Esophagus mucosa (tissue), 1 donor: Measurements from ENCODE around the gene EFNA5. TPM values are rescaled to one million over a fixed set of nuclear protein-coding genes. Genes with fewer than 3 reads are reported as not detected.

Experiments used
- ATAC-seq: fragments of 200-7000 bp; cut with Tn5 transposase; one replicate; pipeline ENCODE4 v1.9.1; 2020
- total RNA-seq: library from RNA; stranded (reverse); gene quantifications from one replicate; pipeline ENCODE4 v1.2.4, GENCODE V29; 2023
- donor health status: DM: yes; HTN: yes; CAD: no.

The EFNA5 gene
- total RNA-seq, 1 donor from 2014 or later: 29.7 TPM

DNA sequence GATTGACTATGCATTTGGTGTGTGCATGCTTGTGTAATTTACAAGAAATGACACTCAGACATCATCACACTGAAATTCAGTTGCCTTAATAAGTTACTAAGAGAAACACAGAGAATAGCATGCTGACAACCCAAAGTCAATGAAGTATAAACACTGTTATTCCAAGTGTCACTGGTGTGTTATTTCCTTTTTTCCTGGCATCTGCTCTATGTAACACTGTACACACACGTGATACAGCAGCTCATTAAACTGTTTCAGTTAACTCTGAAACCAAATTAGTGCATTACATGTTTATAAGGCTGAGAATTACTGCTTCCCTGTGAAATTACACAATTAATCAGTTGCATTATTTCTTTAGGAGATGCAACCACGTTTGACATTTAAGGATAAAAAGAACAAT is 252.7 kb downstream of the EFNA5 start:
- no peak for ATAC-seq

- peak; percentile 18 for ATAC-seq
These were observed 255.0 kb downstream of the EFNA5 start for GRCh38 chr5:107415762-107416161.

GRCh38 chr5:107414802-107415201 is 255.9 kb downstream of the EFNA5 start:
- ATAC-seq: no peak

DNA sequence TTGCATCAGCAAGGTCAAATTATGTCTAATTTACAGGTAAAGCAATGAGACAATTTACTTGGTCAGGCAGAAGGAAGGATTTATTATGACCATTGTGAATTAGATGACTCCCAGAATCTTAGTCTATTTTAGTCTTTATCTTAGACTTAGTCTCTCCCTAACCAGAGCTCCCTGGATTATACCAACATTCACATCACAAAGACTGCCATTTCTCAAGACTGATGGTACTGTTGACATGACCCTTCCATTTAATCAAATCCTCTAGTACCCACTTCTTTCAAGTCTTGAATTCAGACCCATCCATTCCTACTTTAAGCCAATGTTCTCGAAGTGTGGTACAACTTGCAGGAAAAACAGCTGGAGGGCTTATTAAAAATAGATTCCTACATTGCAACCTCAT is 257.0 kb downstream of the EFNA5 start:
- ATAC-seq: no peak

DNA sequence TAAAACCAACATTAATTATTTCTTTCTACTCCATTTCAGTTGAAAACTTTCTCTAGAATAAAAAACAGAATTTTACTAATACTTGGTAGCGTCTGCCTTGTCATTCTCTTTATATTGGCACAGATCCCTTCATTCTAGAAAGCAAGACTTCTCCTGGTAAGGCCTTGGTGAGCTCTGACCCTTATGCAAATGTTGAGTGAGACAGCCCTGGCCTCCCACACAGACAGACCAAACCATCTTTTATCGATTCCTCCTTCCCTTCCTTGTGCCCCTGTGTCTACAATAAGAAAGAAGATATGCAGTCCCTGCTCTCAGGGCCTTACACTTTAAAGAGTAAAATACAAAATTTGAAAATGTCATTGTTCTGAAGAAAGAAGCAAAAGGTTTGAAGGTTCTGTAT is 262.2 kb downstream of the EFNA5 start:
- ATAC-seq: no peak

- no peak for ATAC-seq
These were observed 262.9 kb downstream of the EFNA5 start for GRCh38 chr5:107407713-107408298.

DNA sequence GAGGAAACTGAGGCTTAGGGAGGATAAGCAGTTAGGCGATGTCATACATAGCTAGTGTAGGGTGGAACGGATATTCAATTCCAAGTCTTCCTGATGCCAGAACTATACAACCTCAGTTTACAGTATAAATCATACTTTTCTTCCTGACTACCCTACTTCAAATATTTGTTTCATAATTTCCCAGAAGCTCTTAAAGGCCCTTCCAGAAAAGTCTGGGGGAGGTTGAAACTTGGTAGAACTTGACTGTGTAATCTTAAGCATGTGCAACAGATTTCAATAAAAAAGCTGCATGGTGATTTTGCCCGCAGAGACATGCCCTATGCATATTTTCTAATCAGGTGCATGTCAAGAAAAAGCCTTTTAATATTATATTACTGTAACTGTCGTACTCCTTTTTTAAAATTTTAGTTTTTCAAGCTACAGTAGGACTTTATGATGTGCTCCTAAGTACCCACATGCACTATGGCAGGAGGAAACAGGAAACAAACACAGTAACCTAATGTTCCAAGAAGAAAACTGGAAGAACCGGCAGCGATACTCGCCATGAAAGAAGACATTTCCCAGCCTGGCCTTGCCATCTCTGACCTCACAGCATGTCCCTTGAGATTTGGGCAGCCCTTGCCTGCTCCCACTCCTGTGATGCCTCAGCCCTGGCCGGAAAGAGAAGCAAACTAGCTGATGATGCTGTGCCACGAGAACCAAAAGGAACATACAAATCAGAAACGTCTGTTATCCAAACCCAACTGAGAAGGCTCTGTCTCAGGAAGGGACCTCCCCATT is 266.0 kb downstream of the EFNA5 start:
- ATAC-seq: peak; percentile 86

GRCh38 chr5:107403228-107403953 is 267.3 kb downstream of the EFNA5 start:
- no peak for ATAC-seq

DNA sequence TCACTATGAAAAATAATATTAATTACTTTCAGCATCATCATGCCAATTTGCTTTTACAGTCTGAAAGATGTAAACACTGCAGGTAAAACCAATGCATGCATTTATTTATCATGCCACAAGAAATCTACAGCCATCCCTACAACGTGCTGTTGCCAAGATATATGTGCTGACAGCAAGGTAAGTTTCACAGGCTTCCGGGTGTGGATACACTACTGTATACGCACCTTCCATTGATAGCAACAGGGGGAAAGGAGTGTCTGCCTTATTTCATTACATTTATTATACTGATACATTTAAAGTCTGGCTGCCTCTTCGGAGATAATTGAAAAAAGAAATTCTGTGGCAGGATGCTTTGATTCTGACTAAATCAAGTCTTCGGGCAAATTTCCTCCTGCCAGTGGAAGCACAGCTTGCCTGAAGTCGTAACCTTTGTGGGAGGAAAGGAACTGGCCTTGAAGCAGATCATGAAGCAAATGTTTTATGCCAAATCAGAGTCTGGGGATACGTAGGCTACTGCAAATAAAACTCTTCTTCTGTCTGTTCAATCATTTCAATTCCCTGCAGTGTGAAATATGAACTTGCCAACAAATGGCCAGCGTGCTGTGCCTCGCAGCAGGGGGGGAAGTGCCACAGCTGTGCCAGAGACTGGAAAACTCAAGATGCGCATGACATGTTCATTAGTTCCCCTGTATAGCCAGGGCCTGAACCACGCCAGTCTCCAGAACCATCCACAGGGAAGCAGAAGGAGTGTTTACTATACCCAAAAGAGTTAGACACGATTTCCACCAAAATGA is 268.1 kb downstream of the EFNA5 start:
- no peak for ATAC-seq

GRCh38 chr5:107401470-107402122 is 269.1 kb downstream of the EFNA5 start:
- no peak for ATAC-seq

DNA sequence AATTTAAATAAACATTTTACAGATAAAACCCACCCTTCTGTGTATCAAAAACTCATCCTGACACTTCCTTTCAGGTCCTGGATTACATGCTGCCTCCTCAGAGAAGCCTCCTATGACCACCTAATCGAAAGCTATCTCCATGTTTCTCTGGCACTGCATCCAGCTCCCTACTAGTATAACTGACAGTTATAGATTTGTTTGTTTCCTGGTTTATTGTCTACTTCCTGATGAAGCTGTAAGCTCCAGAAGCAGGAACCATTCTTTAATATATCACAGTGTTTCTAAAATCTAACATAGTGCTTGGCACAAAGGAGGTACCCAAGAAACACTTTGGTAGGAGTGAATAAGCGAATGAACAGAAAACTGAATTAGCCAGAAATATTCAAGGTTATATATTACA is 270.4 kb downstream of the EFNA5 start:
- no peak for ATAC-seq

DNA sequence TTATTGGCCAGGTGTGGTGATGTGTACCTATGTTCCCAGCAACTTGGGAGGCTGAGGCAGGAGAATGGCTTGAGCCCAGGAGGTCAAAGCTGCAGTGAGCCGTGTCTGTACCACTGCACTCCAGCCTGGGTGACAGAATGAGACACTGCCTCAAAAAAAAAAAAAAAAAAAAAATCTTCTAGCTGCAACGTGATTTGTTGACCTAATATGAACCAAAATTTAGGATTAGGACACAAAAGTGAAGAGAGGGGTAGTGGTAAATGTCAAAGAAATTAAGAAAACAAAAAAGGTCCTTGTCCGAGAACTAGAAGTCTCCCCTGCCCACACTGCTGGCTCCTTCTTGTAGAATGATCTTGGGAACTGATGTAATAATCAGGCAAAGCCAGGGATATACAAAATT is 272.0 kb downstream of the EFNA5 start:
- no peak for ATAC-seq

DNA sequence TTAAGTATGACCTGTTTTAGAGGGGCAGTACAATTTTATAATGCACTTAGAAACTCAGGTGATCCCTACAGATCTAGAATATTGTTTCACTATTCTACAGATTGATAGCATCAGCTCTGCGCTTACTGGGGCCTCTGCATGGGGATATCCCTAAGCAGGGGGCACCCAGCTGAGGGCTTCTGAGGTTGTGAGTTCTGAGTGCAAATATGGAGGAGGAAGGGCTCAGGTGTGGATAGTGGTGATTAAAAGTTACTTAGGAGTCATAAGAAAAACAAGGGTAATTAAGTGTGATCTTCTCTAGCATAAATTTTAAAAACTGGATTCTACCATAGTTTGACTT is 274.4 kb downstream of the EFNA5 start:
- ATAC-seq: no peak

- no peak for ATAC-seq
These were observed 274.9 kb downstream of the EFNA5 start for GRCh38 chr5:107395632-107396350.

- no peak for ATAC-seq
These were observed 276.9 kb downstream of the EFNA5 start for GRCh38 chr5:107393851-107394250.

DNA sequence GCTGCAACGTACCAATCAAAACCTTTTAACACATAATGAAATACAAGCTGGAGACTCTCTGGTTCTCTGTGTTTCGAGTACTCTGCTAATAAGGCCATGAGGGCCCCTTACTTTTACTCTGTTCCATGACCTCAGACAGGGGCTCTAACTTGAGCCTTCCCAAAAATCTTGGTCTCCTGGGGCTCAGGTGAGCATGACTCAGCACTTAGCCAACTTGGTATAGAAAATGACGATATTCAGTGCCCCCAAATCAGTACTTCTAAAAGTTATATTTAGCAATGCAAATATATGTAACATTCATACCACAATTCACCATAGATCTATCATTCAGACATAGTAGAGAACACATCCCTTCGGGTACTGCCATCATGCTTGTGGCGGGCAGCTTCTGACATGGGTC is 278.9 kb downstream of the EFNA5 start:
- ATAC-seq: no peak

DNA sequence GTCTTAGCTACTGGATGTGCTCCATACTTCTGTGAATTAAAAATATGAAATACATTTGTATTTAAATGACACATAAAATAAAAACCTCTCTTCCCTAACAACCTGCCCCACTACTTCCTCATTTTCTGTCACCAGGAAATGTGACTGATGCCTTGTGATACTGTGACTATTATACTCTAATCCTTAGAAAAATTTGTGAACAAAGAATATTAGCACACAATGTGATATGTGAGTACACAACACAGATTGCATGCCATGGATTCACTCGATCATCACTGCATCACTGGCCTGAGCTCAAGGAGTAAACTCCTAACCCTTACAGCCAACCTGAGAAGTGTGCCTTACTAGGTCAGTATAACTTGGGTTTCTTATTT is 281.0 kb downstream of the EFNA5 start:
- ATAC-seq: peak; percentile 74

DNA sequence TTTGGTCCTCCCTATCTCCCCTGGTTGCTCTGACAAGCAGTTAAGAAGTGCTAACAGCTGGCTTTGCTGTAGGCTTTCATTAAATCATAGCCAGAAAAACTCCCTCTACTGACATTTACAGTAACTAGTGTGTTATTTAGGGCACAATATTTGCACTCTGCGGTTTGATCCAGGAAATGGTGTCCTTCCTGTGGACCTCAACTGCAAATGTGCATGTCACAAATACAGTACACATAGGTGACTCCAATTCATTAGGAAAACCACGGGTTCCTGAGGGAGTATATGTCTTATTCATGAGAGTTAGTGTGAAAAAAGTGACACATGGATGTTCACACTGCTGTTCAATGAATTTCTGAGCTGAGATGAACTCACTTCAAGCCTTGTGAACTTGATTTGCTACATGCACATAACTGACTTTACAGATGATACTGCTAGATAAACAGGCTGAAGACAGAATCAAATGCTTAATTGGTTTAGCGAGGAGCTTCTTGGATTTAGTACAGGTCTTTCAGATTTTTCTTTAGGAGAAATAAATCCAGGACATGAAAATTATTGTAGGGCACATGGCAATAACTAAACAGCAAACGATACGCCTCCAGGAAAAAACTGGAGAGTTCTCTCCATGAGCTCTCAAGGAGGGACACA is 281.5 kb downstream of the EFNA5 start:
- ATAC-seq: peak; percentile 59

- ATAC-seq: peak; percentile 89
These were observed 282.4 kb downstream of the EFNA5 start for GRCh38 chr5:107388141-107388861.

DNA sequence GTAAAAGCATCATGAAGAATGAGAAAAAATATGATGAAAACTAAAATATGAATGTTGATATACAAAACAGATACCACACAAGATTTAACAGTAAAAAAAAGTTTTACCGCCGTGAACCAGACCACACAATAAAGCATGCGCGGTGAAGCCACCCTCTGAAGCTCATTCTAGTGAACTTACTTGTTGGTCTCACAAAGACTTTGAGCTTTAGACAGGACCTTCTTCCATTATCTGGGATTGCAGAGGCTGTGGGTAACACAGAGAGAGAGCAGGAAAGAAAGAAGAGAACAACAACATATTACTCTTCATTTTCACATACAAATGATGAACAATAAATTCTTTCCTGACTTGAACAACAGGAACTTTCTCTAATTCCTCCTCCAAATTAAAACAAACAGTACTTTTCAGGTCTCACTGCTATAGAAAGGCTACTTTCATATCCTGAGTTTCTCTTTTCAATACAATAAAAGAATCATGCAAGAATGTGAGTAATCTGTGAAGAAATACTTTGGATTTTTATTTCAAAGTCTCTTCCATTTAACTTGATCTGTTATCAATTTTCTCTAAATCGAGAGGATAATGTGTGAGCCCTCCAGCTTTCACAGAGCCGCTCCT is 283.1 kb downstream of the EFNA5 start:
- no peak for ATAC-seq
